ENCODE data around the gene PPA2. TPM values are rescaled to one million over a fixed set of nuclear protein-coding genes. Genes with fewer than 3 reads are reported as not detected.

The PPA2 gene
- total RNA-seq, 1 experiment from 2014 or later, result 76.4 TPM

DNA sequence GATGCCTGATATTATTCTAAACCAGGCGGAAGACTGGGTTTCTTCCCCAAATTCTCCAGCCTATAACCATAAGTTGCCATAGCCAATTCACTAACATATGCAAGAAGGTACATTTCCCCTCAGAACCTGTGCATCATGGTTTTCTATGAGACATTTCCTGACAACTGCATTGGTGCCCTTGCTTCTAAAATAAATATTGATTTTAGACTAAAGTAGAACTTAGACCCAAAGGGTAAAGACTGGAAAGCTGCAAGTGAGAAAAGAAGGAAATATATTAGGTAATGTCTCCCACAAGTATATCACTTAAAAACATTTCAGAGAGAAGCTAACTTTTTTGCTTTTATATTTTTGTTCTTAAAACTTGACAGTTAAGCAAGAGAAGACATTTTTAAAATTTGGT lies 125.1 kb downstream of the PPA2 start:
- Histone ChIP-seq H3K9ac (ENCODE audit: extremely low read depth, insufficient read length, low read length) (no peak overlapping the region), H2BK15ac (ENCODE audit: low read depth, low read length) (no peak overlapping the region), H3K4ac (ENCODE audit: low read depth, low read length) (no peak overlapping the region), H4K8ac (replicated peaks; ENCODE audit: insufficient read length, low read depth, low read length) (no peak overlapping the region), H3K27ac (ENCODE audit: insufficient read length, low read depth, low read length) (no peak overlapping the region), H3K79me1 (ENCODE audit: insufficient read depth, low read depth, low read length, poor library complexity, severe bottlenecking) (no peaks in the 10 kb centered on the region), H3K9me3 (ENCODE audit: control insufficient read depth, low read depth, low read length) (no peaks in the 10 kb centered on the region), H2AK5ac (ENCODE audit: insufficient read length, low read length) (no peak overlapping the region), H3K18ac (ENCODE audit: insufficient read length, low read depth, low read length) (no peak overlapping the region), H3K4me2 (ENCODE audit: insufficient read depth, insufficient read length, low read length) (no peak overlapping the region), H4K20me1 (ENCODE audit: control insufficient read depth, insufficient read depth, insufficient read length) (no peaks in the 10 kb centered on the region), H2BK5ac (ENCODE audit: insufficient read length, low read length) (no peak overlapping the region), H2BK120ac (ENCODE audit: low read depth, low read length, poor library complexity, severe bottlenecking) (no peak overlapping the region), H4K5ac (ENCODE audit: insufficient read length, low read depth, low read length) (no peak overlapping the region), H3K23me2 (ENCODE audit: insufficient read length, low read depth, low read length, poor library complexity, severe bottlenecking) (no peaks in the 10 kb centered on the region), H3K27me3 (ENCODE audit: insufficient read depth, low read length) (no peaks in the 10 kb centered on the region), H2BK12ac (ENCODE audit: insufficient read length, low read depth, low read length) (no peak overlapping the region), H2AFZ (ENCODE audit: low read length) (no peak overlapping the region), H3K56ac (ENCODE audit: insufficient read length, low read depth, low read length) (no peak overlapping the region), H3T11ph (ENCODE audit: low read length) (no peak overlapping the region), H2BK20ac (ENCODE audit: low read depth, low read length, poor library complexity, severe bottlenecking) (no peak overlapping the region), H3K23ac (ENCODE audit: insufficient read length, low read depth, low read length) (no peak overlapping the region), H3K14ac (ENCODE audit: insufficient read depth, low read length) (no peak overlapping the region), H4K91ac (ENCODE audit: insufficient read length, low read depth, low read length) (no peak overlapping the region), H3K4me1 (ENCODE audit: insufficient read depth, low read length) (no peaks in the 10 kb centered on the region), H3K79me2 (ENCODE audit: insufficient read depth, low read length) (no peaks in the 10 kb centered on the region)
- whole genome bisulfite sequencing (ENCODE audit: extremely low coverage, insufficient read length, low lambda C conversion rate), result no CpG with 5 or more reads among the region's 1 CpG
- no peaks in the 10 kb centered on the region for H3K9me3 Mint-ChIP-seq
- no peaks in the 10 kb centered on the region for H3K36me3 Mint-ChIP-seq (ENCODE audit: insufficient read depth in 1 of 3, low read depth in 3 of 3)
- no peak overlapping the region for H3K4me3 Mint-ChIP-seq
- TF ChIP-seq, protein P1, sequence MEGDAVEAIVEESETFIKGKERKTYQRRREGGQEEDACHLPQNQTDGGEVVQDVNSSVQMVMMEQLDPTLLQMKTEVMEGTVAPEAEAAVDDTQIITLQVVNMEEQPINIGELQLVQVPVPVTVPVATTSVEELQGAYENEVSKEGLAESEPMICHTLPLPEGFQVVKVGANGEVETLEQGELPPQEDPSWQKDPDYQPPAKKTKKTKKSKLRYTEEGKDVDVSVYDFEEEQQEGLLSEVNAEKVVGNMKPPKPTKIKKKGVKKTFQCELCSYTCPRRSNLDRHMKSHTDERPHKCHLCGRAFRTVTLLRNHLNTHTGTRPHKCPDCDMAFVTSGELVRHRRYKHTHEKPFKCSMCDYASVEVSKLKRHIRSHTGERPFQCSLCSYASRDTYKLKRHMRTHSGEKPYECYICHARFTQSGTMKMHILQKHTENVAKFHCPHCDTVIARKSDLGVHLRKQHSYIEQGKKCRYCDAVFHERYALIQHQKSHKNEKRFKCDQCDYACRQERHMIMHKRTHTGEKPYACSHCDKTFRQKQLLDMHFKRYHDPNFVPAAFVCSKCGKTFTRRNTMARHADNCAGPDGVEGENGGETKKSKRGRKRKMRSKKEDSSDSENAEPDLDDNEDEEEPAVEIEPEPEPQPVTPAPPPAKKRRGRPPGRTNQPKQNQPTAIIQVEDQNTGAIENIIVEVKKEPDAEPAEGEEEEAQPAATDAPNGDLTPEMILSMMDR (conservative IDR thresholded peaks at IDR 0.05), result no peak
- DNase-seq, result no peak
- H3K4me1 Mint-ChIP-seq, result no peaks in the 10 kb centered on the region
- no peaks in the 10 kb centered on the region; the same call in 1 of the 2 replicates for H3K27me3 Mint-ChIP-seq (ENCODE audit: low read depth)
- no peak overlapping the region for H3K27ac Mint-ChIP-seq

All from H9 (cell line).